ENCODE results near the gene PALLD. TPM values are rescaled to one million over a fixed set of nuclear protein-coding genes. Genes with fewer than 3 reads are reported as not detected.

PALLD gene
- total and polyA plus RNA-seq, 2 of the 8 experiments (the other 6 are each of a cell fraction or from before 2014, with no cell fraction given), result 10.5 to 25.0 TPM

- no peak overlapping the region for H4K91ac ChIP-seq (replicated peaks; ENCODE audit: insufficient read length, low read length)
- no peaks in the 10 kb centered on the region for H3K4me1 ChIP-seq (replicated peaks in 1 of 4; ENCODE audit: control insufficient read depth in 3 of 4, insufficient read depth in 4 of 4, low read length in 3 of 4)
- no peak overlapping the region for H4K5ac ChIP-seq (ENCODE audit: insufficient read length, low read depth, low read length)
- TF ChIP-seq CREB1 (IDR thresholded peaks at IDR 0.05) (no peak), KDM1A (IDR thresholded peaks at IDR 0.05; ENCODE audit: borderline replicate concordance, low read length) (no peak), CBX8 (IDR thresholded peaks at IDR 0.05; ENCODE audit: borderline replicate concordance, low read depth, low read length) (no peak), BCL11A (IDR thresholded peaks at IDR 0.05; ENCODE audit: low read depth in 2 of 2, low read length in 2 of 2) (no peak), MAX (IDR thresholded peaks at IDR 0.05) (no peak), RNF2 (IDR thresholded peaks at IDR 0.05; ENCODE audit: borderline replicate concordance, low read depth, low read length, missing control alignments, poor library complexity, severe bottlenecking) (no peak), CEBPB (IDR thresholded peaks at IDR 0.05; ENCODE audit: low read depth, low read length) (no peak), FOSL1 (IDR thresholded peaks at IDR 0.05; ENCODE audit: insufficient read depth, low read depth, low read length) (no peak), KDM5A (IDR thresholded peaks at IDR 0.05; ENCODE audit: low read length) (no peak), TAF7 (optimal IDR thresholded peaks at IDR 0.05; ENCODE audit: borderline replicate concordance, low read depth, low read length) (no peak), BRCA1 (IDR thresholded peaks at IDR 0.05; ENCODE audit: low read depth, low read length) (no peak), ATF3 (IDR thresholded peaks at IDR 0.05; ENCODE audit: insufficient read depth, low read depth, low read length) (no peak), KDM4A (IDR thresholded peaks at IDR 0.05; ENCODE audit: low read depth, low read length, severe bottlenecking) (no peak), SP4 (IDR thresholded peaks at IDR 0.05; ENCODE audit: low read length) (no peak)
- H3K9ac ChIP-seq (replicated peaks in 1 of 4; ENCODE audit: extremely low read depth in 1 of 4, low read depth in 3 of 4, low read length in 3 of 4), result no peak overlapping the region
- H2BK12ac ChIP-seq (ENCODE audit: low read depth, low read length), result no peak overlapping the region
- H2BK120ac ChIP-seq (replicated peaks; ENCODE audit: low read depth, low read length), result no peak overlapping the region
- ChIA-PET CTCF (ENCODE audit: partially characterized antibody) (interaction anchor here (1.0 to 1.2 kb wide), 2 partner anchors 34 to 201 kb away, joined by 4 to 6 read pairs; no protein-coding TSS in a partner anchor), POLR2A (ENCODE audit: partially characterized antibody) (no interaction called here)
- FAIRE-seq, result no peak
- H3K14ac ChIP-seq (ENCODE audit: insufficient read length), result no peak overlapping the region
- H2BK5ac ChIP-seq (ENCODE audit: low read depth, low read length), result no peak overlapping the region
- H3K79me1 ChIP-seq (ENCODE audit: low read depth, low read length), result no peaks in the 10 kb centered on the region
- no peak overlapping the region for H2AFZ ChIP-seq (ENCODE audit: low read length)
- no peak overlapping the region for H2BK20ac ChIP-seq (ENCODE audit: low read length)
- H3K18ac ChIP-seq (ENCODE audit: extremely low read depth, low read length), result no peak overlapping the region
- DNase-seq (ENCODE audit: low read depth in 1 of 2, low spot score in 2 of 2), result no peak
- no peaks in the 10 kb centered on the region for H3K27me3 ChIP-seq (replicated peaks in 1 of 4; ENCODE audit: control insufficient read depth in 3 of 4, extremely low read depth in 1 of 4, insufficient read depth in 3 of 4, low read length in 3 of 4)
- no peak overlapping the region for H2AK5ac ChIP-seq (ENCODE audit: low read depth, low read length)
- H4K8ac ChIP-seq (ENCODE audit: extremely low read depth, insufficient read depth, low read length), result no peak overlapping the region
- no peak overlapping the region for H3K4me3 ChIP-seq (ENCODE audit: extremely low read depth in 1 of 4, insufficient read depth in 2 of 4, low read depth in 3 of 4, low read length in 4 of 4)
- no peaks in the 10 kb centered on the region; the same call in 1 of the 2 replicates for H3K23me2 ChIP-seq (ENCODE audit: low read depth, low read length)
- 78% methylated on average over 3 of the region's 3 CpGs; no CpG with 5 or more reads in 1 of the 2 experiments for WGBS, 2 experiments (ENCODE audit: extremely low coverage in 1 of 2, insufficient coverage in 1 of 2, insufficient read length in 1 of 2, insufficient replicate concordance in 2 of 2, low coverage in 1 of 2, low lambda C conversion rate in 2 of 2, missing lambda C conversion rate in 1 of 2)
- H3K9me3 ChIP-seq (ENCODE audit: insufficient read depth in 2 of 2, low read depth in 1 of 2, low read length in 1 of 2), result no peaks in the 10 kb centered on the region
- no peak overlapping the region for H3K27ac ChIP-seq (ENCODE audit: low read depth, low read length)
- H3K36me3 ChIP-seq (ENCODE audit: control insufficient read depth in 2 of 4, insufficient read depth in 4 of 4, low read length in 3 of 4), result no peaks in the 10 kb centered on the region
- no peaks in the 10 kb centered on the region for H4K20me1 ChIP-seq (replicated peaks in 1 of 2; ENCODE audit: control insufficient read depth in 1 of 2, insufficient read depth in 2 of 2, low read length in 2 of 2)
- no peaks in the 10 kb centered on the region for H3K79me2 ChIP-seq (ENCODE audit: control insufficient read depth in 1 of 2, insufficient read depth in 2 of 2, low read length in 2 of 2)
- H3K4me2 ChIP-seq (ENCODE audit: insufficient read depth in 1 of 2, low read depth in 2 of 2, low read length in 2 of 2), result no peak overlapping the region
- no peak overlapping the region for H3K56ac ChIP-seq (replicated peaks; ENCODE audit: insufficient read length, low read depth, low read length)
- H2BK15ac ChIP-seq (ENCODE audit: low read length), result no peak overlapping the region
- no peak overlapping the region for H3K4ac ChIP-seq (replicated peaks; ENCODE audit: insufficient read length, low read depth, low read length)
- no peak overlapping the region for H3K23ac ChIP-seq (ENCODE audit: insufficient read length)
Measured at GRCh38 chr4:168508683-168509082, 11.8 kb downstream of the PALLD start.

Measured in H1 (cell line).